Ovary (tissue), 9 donors: Measurements from ENCODE around the gene SQSTM1. TPM values are rescaled to one million over a fixed set of nuclear protein-coding genes. Genes with fewer than 3 reads are reported as not detected.

Experiments used
- DNase-seq, 5 donors: peaks; one replicate each; pipeline ENCODE4 v3.0.0-alpha.2; 2019 to 2020
- H3K27ac ChIP-seq, 2 donors: fragments of 200-600 bp; one replicate each; pipeline versions ENCODE4 v1.5.1 to v1.8.0; 2019 to 2022
- H3K27me3 ChIP-seq: fragments of 200-600 bp; one replicate; pipeline ENCODE4 v1.8.0; 2022
- H3K36me3 ChIP-seq: fragments of 200-600 bp; sonication (generic); one replicate; pipeline ENCODE4 v1.5.1; 2019
- H3K4me1 ChIP-seq: one replicate; pipeline ENCODE4 v1.8.1; 2013; ENCODE audit warnings: mild to moderate bottlenecking, moderate library complexity; ENCODE audit not compliant: insufficient read depth
- H3K4me3 ChIP-seq: fragments of 200-600 bp; sonication (generic); one replicate; pipeline ENCODE4 v1.5.1; 2017
- H3K9me3 ChIP-seq, 2 donors: fragments of 200-600 bp in 1 of 2; sonication (generic) in 1 of 2; one replicate each; pipeline versions ENCODE4 v1.5.1 to v1.8.1; 2013 to 2019; ENCODE audit warnings: mild to moderate bottlenecking in 1 of 2, moderate library complexity in 1 of 2
- CTCF ChIP-seq, 3 donors: fragments of 450-650 bp in 2 of 3; fragments of 200-600 bp in 1 of 3; IDR thresholded peaks; one replicate each; pipeline versions ENCODE4 v1.5.1 to v1.8.0; 2016 to 2022; ENCODE audit warnings: antibody characterized with exemption in 3 of 3, mild to moderate bottlenecking in 1 of 3
- EP300 ChIP-seq: sonication (generic); formaldehyde crosslinking; IDR thresholded peaks from one replicate; pipeline ENCODE4 v1.6.1; 2017; ENCODE audit warnings: antibody characterized with exemption
- POLR2A ChIP-seq: fragments of 450-650 bp; IDR thresholded peaks from one replicate; pipeline ENCODE4 v1.6.1; 2017; ENCODE audit warnings: antibody characterized with exemption, mild to moderate bottlenecking, moderate library complexity
- WGBS, 3 donors: extraction: QIAGEN DNeasy Blood & Tissue Kit in 1 of 3; methylation state at CpG; one replicate each; pipeline versions ENCODE4 v1.1.5 to v1.1.7; 2013 to 2017; 5-methylcytosine and 5-hydroxymethylcytosine counted together
- intact Hi-C, 4 donors: fragments of 100-400 bp; cut with DNase I; formaldehyde crosslinking; loops; one replicate each; pipeline versions ENCODE4 v1.11.0 to v1.15.1; 2022 to 2023
- polyA plus RNA-seq, 2 donors: library from polyadenylated mRNA; stranded (reverse); fragments of 200-250 nt in 1 of 2; fragments of 350-450 nt in 1 of 2; fragmentation: Illumina TruSeq in 1 of 2; extraction: RNeasy Lipid Tissue Mini Kit (QIAGEN cat#74804) in 1 of 2; gene quantifications; one replicate each; pipeline ENCODE4 v1.2.3, GENCODE V29; 2013 to 2014
- total RNA-seq, 7 donors: library from RNA; depleted of rRNA in 2 of 7; stranded (reverse); fragments of >200 nt in 2 of 7; fragmentation: NEBNext Ultra II Directional in 3 of 7; extraction: Animal tissue kit (Norgen Biotek cat#: 25700) in 3 of 7; gene quantifications; one replicate each; pipeline versions ENCODE4 v1.1.0 to v1.2.4, GENCODE V29; 2016 to 2023
- donor health status: DM: no; HTN: no; CAD: no; lungs with moderate emphysema.
- donor health status: DM: no; HTN: no; CAD: no.
- donor health status: Bipolar disorder and iron deficiency.
- donor health status: DM: yes; HTN: yes; CAD: no.
- donor health status: DM: no; HTN: no; CAD: no.
- donor health status: DM: yes; HTN: yes; CAD: no.

SQSTM1 gene
- total and polyA plus RNA-seq, 9 donors, result 125 to 457 (median 320) TPM

- TF ChIP-seq CTCF (IDR thresholded peaks at IDR 0.05) (no peak), POLR2A (no peak), EP300 (no peak)
- no peak for DNase-seq
- 48 to 63% (median 57%) methylated on average over 16 of the region's 16 CpGs for WGBS, 3 donors
- Histone ChIP-seq H3K36me3 (no peaks in the 10 kb centered on the region), H3K27ac (no peak overlapping the region), H3K4me3 (no peak overlapping the region), H3K9me3 (no peaks in the 10 kb centered on the region), H3K27me3 (no peaks in the 10 kb centered on the region), H3K4me1 (no peaks in the 10 kb centered on the region)
- intact Hi-C loops, result no loop called here
Observed at GRCh38 chr5:179875741-179876609, 55.3 kb downstream of the SQSTM1 start.

- no peaks in the 10 kb centered on the region for H3K36me3 ChIP-seq
- TF ChIP-seq CTCF (IDR thresholded peaks at IDR 0.05) (no peak), EP300 (no peak), POLR2A (no peak)
- H3K4me1 ChIP-seq, result no peaks in the 10 kb centered on the region
- H3K9me3 ChIP-seq, result no peaks in the 10 kb centered on the region
- H3K27me3 ChIP-seq, result no peaks in the 10 kb centered on the region
- intact Hi-C loops, result no loop called here
- WGBS, 3 donors, result 71 to 82% (median 77%) methylated on average over 3 of the region's 3 CpGs
- H3K4me3 ChIP-seq, result no peak overlapping the region
- H3K27ac ChIP-seq, result no peak overlapping the region
- no peak for DNase-seq
Observed at GRCh38 chr5:179876610-179876952, 55.9 kb downstream of the SQSTM1 start.

GRCh38 chr5:179878222-179879002 lies 57.7 kb downstream of the SQSTM1 start:
- intact Hi-C loops, result no loop called here
- Histone ChIP-seq H3K27me3 (no peaks in the 10 kb centered on the region), H3K36me3 (no peaks in the 10 kb centered on the region), H3K9me3 (peaks cover 0 to 3% of the 10 kb centered on the region in 2 donors), H3K4me3 (no peak overlapping the region), H3K27ac (no peak overlapping the region), H3K4me1 (no peaks in the 10 kb centered on the region)
- TF ChIP-seq CTCF (IDR thresholded peaks at IDR 0.05) (no peak), POLR2A (no peak), EP300 (no peak)
- WGBS, 3 donors, result 88 to 92% (median 90%) methylated on average over 24 to 26 of the region's 26 CpGs
- DNase-seq, result no peak

GRCh38 chr5:179879003-179879689 lies 58.4 kb downstream of the SQSTM1 start:
- DNase-seq, result no peak
- 90 to 92% (median 90%) methylated on average over 31 of the region's 31 CpGs for WGBS, 3 donors
- H3K4me3 ChIP-seq, result no peak overlapping the region
- H3K27me3 ChIP-seq, result no peaks in the 10 kb centered on the region
- intact Hi-C loops, result no loop called here
- no peaks in the 10 kb centered on the region for H3K36me3 ChIP-seq
- no peaks in the 10 kb centered on the region for H3K4me1 ChIP-seq
- peaks cover 0 to 3% of the 10 kb centered on the region in 2 donors for H3K9me3 ChIP-seq
- H3K27ac ChIP-seq, result no peak overlapping the region
- TF ChIP-seq POLR2A (no peak), CTCF (IDR thresholded peaks at IDR 0.05) (no peak), EP300 (no peak)
